Right forelimb (tissue), 1 donor: ENCODE data around the gene GRIK1.
"Not testable (repeated sequence)": the region's sequence is repeated elsewhere in the genome, so short reads cannot be mapped to it uniquely, and the experiment has no call there.

ENCODE experiments used
- DNase-seq: peaks from one replicate; pipeline ENCODE4 v3.0.0-alpha.2; 2018

GRIK1 gene

DNA sequence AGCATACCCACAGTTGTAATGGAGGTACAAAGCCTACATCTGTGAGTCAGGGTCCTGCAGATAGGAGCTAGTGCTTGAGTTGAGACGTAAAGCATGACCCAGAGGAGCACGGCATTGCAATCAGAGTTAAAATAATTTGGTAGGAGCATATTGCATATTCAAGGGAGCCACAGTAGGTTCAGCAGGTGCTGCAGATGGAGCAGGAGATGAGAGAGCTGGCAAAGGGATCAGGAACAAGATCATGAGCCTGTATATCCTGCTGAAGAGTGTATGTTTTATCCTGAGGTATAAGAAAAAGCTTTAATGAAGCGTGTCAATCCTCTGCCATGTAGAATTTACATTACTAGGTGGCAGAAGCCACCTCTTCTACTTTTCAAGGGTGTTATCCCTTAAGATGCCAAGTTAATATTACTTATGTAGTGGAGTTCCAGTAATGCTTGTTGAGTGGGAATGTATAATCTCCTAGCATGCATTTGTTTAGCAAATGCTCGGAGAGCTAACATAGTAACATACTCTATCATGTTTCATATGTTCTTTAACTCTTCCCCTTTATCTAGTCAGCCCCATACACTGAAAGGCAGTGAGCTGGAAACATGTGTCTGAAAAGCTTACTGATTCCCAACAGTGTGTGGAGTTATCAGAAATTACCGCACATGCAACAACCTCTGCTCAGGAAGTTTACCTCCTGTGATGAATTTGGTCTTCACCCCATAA is 300.3 kb downstream of the GRIK1 start:
- no peak for DNase-seq

DNA sequence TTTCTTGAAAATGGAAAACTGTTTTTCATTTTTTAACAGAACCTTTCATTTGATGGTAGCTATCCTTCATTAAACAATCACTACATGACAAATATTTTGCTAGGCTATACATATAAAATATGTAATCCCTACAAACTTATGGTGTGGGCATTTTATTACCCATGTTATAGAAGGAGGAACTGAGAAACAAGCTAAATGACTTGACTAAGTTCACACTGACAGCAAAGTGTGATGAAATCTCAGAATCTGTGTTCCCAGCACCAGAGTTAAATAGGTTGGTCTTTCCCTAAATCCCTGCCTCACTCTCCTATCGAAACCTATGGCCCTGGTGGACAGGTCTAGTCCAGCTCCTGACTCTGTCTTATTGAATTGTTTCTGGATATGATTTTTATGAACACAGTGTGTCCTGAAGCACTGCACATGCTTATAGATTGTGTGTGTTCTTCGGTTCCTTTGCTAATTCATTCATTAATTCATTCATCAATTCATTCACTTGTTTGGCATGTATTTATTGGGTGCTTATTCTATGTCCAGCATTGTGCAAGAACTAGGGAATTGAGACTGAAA is 301.0 kb downstream of the GRIK1 start:
- DNase-seq: no peak

DNA sequence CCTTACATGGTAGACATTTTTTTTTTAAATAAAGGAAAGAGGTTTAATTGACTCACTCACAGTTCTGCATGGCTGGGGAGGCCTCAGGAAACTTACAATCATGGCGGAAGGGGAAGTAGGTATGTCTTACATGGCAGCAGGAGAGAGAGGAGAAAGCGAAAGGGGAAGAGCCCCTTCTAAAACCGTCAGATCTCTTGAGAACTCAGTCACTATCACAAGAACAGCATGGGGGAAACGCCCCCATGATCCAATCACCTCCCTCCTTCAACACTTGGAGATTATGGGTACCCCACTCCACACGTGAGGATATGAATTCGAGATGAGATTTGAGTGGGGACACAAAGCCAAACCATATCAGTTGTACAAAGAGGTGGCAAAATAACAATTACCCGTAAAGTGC is 301.7 kb downstream of the GRIK1 start:
- no peak for DNase-seq

DNA sequence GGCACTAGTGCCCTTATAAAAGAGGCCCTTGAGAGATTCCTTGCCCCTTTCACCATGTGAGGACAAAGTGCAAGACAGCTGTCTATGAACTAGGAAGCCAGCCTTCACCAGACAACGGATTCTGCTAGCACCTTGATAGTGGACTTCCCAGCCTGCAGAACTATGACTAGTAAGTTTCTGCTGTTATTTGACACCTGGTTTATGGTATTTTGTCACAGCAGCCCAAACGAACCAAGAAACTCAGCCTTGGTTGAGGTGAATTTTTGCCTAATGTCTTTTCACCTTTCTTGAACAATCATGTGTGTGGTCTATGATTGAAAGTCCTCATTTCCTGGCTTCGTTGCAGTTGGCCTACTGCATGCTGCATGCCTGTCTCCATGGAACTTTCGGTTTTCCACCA is 302.2 kb downstream of the GRIK1 start:
- no peak for DNase-seq

DNA sequence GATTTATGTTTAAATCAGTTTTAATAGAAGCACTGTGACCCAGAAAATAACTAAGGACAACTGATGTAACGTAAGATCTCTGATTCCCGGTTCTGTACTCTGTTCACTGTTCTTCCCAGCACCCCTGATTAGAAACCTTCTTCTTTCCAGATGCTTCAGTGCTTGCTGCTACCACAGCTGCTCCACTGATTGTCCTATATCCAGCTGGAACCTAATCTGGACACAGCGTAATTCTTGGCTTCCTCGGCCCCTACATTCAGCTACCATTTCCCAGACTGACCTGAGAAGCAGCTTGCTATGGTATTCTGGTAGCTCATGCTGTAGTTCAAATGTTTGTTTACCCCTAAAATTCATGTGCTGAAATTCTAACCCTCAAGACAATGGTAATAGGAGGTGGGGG is 302.7 kb downstream of the GRIK1 start:
- DNase-seq: no peak

DNA sequence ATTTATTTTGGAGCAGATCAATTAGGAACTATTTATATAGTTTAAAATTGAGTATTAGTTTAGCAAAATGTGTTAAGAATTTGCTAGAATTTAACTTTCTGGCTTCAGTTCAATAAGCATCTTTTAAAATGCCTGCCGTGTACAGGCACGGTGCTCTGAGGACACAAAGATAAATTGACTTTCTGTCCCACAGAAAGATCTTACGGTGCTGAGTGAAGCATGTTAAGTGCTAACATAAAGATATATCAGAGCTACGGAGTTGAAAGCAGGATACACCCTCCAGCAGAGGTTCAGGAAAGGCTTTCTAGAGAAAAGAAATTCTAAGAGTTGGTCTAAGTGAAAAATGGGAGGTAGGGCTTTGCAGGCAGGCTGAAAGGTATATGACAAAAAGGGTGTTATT is 305.4 kb downstream of the GRIK1 start:
- no peak for DNase-seq

DNA sequence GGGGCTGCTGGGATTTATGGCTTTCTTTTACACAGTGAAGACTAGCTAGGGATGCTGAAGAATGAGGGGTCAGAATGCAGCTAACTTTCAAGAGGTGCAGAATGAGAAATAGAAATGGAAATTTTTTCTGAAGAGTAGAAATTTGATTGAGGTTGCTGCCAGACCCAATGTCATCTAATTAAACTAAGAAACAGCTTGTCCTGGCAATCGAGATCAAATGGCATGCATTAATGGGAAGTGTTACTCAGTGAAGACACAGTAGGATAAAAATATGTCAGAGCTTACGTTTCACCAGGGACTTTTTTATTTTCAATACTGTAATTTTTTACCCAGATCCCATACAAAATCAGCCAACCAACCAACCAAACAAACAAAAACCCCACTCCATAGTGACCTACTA is 306.0 kb downstream of the GRIK1 start:
- no peak for DNase-seq

DNA sequence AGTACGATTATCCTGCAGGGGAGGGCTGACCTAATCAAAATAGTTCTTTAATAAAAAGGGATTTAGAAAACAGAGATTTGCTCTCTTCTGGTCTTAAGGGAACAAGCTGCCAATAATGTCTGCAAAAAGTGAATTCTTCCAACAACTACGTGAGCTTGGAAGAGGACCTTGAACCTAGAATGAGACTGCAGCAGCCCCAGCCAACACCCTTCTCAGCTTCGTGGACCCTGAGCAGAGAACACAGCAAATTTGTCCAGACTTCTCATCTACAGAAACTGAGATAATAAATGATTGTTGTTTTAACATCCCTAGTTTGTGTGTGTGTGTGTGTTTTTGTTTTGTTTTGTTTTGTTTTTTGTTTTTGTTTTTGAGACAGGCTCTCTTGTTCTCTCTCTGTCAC is 309.4 kb downstream of the GRIK1 start:
- no peak for DNase-seq

DNA sequence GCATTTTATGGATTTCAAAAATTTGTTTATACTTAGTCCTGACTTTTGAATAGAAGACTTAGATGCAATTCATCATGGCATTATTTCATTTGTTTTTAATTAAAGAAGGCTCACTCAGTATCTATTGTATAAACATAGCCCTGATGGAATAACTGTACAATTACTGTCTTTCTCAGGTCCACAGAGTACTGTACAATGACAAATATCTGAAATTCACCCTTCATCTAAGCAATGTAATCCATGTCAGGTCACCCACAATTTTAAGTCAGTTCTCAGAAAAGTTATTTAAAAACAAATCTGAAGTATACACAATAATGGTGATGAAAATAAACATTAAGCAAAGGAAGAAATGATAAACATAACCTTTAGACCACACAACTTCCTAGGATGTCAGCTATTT is 311.9 kb downstream of the GRIK1 start:
- no peak for DNase-seq

DNA sequence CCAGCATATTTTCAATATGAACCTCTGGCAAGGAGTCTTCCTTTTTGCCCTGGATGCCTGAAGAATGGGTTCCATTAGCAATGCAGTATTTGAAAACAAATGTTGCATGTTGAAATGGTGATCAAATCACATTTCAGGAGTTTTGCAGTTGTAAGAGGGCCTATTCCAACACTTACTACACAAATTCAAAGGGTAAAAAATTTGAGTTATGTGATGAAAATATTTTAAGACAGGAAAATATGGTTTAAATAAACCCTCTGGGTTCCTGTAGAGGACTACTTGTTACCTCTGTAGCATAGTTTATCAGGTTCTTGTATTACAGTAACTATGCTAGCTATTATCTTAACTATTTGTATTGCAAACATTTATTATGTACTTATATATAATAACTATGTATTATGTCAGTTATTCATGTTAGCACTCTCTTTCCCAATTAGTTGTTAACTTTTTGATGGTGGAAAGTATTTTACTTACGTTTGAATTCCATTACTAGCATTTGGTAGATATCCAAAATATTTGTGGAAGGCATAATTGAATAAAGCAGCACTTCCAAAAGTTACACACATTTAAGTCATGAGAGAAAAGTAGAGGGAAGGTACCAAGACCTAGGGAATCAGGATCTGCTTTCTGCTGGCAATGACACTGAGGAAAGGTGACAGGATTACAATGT is 312.9 kb downstream of the GRIK1 start:
- no peak for DNase-seq

DNA sequence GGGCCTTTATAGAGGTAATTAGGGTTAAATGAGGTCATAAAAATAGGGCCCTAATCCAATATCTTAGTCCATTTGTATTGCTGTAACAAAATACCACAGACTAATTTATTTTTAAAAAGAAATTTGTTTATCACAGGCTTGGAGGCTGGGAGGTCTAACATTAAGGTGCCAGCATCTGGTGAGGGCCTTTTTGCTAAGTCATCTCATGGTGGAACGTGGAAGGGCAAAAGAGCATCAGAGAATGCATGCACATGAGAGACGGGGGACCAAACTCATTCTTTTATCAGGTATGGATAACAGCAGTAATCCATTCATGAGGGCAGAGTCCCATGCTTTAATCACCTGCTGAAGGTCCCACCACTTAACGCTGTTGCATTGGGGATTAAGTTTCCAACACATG is 313.8 kb downstream of the GRIK1 start:
- DNase-seq: no peak

DNA sequence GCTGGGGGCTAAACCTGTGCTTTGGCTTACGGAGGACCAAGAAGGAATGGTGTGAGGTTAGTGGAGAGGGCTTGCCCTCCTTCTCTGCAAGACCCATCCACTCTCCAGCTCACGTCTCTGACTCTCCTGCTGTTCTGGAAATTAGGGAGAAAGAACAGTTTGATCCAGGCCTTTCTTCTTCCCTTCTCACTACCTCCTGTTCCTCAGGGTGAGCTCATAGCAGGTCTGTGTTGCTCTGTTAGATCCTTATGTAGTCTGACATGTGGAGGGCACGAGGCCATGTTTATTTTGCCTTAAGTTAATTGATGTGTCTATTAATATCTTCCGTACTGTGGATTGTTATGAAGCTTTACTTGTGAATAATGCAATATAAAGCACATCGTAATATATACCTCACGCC is 315.0 kb downstream of the GRIK1 start:
- no peak for DNase-seq

DNA sequence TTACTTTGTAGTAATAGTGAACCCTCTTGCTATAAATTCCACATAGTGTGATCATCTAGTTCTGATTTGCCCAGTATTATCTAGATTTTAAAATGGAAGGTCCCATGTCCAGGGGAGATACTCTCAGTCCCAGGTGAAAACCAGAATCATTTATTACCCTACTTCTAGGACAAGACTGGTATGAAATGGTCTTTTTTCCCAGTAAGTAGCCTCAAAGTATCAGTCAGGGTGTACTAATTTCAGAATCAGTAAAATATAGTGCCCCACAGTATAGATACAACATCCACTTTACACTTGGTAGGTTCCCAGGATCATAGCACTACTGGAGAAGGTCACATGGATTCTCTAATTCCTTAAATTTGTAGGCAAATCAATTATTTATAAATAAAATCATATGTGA is 318.3 kb downstream of the GRIK1 start:
- DNase-seq: no peak

DNA sequence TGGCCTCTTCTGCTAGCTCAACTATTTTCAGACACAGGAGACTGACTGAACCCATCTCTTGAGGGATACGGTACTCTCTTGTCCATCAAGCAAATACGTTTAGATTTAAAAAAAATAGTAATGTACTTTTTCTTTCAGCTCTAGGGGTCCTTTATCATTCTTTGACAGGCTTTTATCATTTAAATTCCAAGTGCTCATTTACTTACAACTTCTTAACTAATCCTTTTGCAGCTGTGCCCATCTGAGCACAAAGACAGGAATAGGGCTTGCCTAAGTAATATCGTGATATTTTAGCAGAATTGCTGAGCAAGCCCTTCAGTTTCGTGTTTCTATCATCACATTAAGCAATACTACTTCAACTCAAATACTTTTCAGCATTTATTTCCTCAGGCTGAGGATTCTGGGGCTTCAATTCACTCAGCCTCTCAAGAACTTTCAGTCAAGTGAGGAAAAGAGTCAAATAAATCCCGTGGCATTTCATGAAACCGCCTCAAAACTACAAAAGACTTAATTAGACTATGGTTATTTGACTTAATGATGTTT is 323.5 kb downstream of the GRIK1 start:
- no peak for DNase-seq

DNA sequence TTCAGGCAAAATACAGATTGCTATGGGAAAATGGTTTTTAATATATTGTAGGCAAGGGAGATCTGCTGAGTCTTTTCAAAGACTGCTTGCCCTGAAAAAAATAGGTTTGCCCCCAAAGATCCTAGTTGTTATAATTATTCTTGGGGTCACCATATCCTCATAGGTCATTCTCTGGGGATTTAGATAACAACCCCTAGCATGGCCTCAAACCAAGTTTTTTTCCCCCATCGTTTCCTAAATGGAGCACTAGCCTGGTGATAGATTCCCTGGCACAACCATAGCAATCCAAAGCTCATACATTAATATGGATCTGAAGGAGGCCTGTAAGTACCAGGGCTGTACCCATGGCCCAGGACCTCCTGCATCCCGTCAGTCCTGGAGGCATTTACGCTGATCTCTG is 325.9 kb downstream of the GRIK1 start:
- DNase-seq: no peak

DNA sequence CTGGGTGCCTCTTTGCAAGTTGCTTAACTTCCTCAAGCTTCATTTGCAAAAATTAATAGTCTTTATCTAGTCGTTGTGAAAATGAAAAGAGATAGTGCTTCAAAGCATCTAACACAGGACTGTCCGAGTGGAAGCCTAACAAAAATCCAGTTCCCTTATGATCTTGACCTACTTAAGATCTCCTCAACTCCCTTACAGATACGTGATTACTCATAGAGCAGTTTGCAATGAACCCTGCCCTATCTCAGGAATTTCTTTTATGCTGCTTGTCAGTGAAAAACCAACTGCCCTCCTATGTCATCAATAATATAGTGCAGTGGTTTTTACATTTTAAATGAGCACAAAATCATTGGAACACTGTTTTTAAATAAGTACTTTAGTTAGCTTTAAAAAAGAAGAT is 326.8 kb downstream of the GRIK1 start:
- no peak for DNase-seq

DNA sequence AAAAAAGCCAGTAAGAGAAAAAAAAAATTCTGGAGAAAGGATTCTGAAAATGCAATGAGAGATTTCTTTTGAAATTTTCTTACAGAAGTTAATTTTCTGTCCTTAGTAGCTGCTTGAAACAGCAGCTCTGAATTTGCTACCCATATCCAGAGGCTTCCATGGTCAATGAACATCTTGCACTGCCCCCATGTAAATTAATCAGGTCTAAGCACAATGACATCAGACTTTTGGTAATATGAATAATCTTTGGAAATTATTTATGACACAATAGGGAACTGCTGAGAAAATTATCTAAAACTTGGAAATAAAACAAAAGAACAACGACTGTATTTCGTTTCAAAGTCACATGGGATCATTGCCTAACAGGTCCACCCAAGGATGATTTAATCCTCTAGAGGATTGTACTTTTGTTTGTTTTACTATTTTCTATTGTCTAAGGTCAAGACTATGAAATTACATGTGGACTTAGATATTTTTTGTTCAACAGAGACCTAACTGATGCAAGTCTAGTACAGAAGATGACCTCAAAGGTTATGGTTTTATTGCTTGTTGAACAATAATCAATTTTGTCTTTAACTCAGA is 328.9 kb downstream of the GRIK1 start:
- DNase-seq: no peak

DNA sequence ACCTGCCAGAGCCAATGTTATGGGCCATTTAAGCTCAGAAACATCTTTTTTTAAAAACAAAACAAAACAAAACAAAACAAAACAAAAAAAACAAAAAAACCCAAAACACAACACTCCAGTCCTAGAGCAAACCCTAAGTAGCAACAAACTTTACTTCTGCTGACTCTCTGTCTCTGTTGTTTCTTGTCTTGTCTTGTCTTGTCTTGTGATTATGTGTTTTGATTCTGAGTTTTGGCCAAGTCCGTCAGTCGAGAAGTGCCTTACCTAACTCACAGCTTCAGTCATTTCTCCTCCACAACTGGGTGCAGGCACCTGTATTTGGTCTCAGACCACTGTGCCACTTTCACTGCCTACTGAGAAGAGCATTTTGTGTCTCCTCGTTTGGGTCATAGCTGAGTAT is 333.2 kb downstream of the GRIK1 start:
- DNase-seq: no peak

DNA sequence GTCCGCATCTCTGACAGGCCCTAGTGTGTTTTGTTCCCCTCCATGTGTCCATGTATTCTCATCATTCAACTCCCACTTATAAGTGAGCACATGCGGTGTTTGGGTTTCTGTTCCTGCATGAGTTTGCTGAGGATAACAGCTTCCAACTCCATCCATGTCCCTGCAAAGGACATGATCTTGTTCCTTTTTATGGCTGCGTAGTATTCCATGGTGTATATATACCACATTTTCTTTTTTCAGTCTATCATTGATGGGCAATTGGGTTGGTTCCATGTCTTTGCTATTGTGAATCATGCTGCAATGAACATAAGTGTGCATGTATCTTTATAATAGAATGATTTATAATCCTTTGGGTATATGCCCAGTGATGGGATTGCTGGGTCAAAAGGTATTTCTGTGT is 334.6 kb downstream of the GRIK1 start:
- DNase-seq: not testable (repeated sequence)

DNA sequence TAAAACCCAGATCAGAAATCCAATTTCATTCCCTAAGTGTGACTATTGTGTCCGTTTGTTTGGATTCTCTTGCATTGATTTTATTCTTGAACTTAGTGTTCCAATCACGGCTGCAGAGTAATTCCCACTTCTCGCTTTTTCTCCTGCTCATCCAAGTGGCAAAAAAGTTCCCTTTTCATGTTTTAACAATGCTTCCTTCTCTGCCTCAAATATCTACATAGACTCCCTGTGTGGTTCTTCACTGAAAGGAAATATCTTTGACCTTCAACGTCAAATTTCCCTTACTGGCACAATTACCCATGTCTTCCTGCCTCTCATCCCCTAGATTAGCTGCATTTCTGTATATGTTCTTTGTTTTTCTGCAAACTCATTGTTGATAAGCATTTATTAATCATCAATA is 335.7 kb downstream of the GRIK1 start:
- DNase-seq: no peak

DNA sequence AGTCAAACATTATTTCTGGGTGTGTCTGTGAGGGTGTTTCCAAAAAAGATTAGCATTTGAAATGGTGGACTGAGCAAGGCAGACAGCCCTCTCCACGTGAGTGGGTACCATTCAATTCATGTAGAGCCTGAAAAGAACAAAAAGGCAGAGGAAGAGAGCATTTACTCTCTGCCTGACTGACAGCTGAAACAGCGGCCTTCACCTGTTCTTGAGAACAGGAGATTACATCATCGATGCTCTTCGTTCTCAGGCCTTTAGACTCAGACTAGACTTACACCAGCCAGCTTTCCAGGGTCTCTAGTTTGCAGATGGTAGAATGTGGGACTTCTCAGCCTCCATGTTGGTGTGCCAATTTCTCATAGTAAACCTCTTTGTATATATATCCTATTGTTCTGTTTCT is 338.7 kb downstream of the GRIK1 start:
- DNase-seq: no peak

DNA sequence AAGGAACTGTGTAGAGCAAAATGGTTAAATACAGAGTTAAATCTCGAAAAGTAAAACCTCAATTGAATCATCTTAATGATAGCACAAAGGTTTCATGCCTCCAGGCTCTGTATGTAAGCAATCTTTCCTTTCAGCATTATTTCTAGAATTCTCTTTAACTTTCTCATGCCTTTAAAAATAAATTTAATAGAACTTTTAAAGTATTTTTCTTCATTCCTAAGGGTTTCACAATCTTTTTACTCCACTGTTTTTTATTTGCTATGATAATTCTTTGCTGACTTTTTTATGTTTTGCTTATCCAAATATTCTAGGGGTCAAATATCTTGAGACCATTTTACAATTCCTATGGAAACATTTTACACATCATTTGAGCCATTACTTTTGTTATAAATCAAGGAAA is 353.1 kb downstream of the GRIK1 start:
- no peak for DNase-seq

DNA sequence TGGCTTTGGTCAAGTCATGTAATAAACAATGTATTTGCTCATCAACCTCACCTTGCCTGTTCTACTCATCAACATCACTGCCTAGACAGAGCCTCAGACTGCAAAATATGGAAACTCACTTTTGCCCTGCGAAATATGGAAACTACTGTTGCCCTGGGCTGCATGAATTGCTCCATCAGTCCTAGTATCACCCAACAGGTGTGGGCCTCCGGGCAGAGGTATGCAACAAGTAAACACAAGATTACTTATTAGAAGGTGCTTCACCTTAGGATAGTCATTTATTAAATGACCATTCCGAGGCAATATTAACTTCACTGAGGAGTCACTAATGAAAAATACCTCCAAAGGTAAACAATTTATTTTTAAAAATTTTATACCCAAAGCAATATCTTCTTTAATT is 354.3 kb downstream of the GRIK1 start:
- DNase-seq: no peak

DNA sequence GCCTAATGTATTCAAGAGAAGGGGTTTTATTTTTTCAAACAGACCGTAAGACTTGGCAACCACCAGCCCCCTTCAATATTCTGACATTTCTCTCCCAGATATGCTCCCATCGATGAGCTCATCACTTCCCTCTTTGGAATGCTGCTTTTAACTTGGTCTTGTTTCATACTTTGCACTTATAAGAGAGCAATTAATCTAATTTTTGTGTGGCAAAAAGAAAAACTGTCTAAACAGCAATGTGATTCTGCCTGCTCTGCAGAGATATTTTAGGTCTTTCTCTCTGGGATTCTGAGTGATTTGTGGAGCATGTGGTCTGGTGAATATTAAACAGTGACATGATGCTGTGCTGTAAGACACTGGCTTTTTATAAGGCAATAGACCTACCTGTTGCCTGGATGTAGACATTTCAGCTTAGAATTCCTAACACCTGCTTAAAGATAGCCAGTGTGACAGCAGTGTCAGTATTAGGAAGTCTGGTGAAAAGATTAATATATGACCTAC is 356.3 kb downstream of the GRIK1 start:
- no peak for DNase-seq
